ENCODE measurements around the gene BFSP2. TPM values are rescaled to one million over a fixed set of nuclear protein-coding genes. Genes with fewer than 3 reads are reported as not detected.

The BFSP2 gene
- total and polyA plus RNA-seq, 2 experiments from 2014 or later = not detected

- no peaks in the 10 kb centered on the region for H3K9me2 ChIP-seq (replicated peaks; ENCODE audit: insufficient read depth)
- no peaks in the 10 kb centered on the region for H3K9me3 ChIP-seq (ENCODE audit: low read depth)
- no peak for TF ChIP-seq EZH2 (IDR thresholded peaks at IDR 0.05; ENCODE audit: borderline replicate concordance)
- no peak for TF ChIP-seq EZH2phosphoT487 (IDR thresholded peaks at IDR 0.05; ENCODE audit: low read depth, severe bottlenecking, unreplicated experiment)
- no peak for TF ChIP-seq CTCF (IDR thresholded peaks at IDR 0.05; ENCODE audit: poor library complexity)
- H3K27me3 ChIP-seq = peaks cover 3% of the 10 kb centered on the region
- H3K79me2 ChIP-seq = no peaks in the 10 kb centered on the region
- peak; percentile 45 for DNase-seq (ENCODE audit: low spot score)
- H3K36me3 ChIP-seq (replicated peaks; ENCODE audit: insufficient read depth, low read depth) = no peaks in the 10 kb centered on the region
- H2AFZ ChIP-seq = no peak overlapping the region
- H4K20me1 ChIP-seq (ENCODE audit: insufficient read depth, poor library complexity, severe bottlenecking) = no peaks in the 10 kb centered on the region
- peak overlapping the region; percentile 64 for H3K4me2 ChIP-seq
- H3K4me3 ChIP-seq = no peak overlapping the region
- H3K27ac ChIP-seq = peak overlapping the region; percentile 34
- WGBS (ENCODE audit: low lambda C conversion rate, missing lambda C conversion rate) = 80% methylated on average over 26 of the region's 26 CpGs
- peaks cover 5% of the 10 kb centered on the region for H3K4me1 ChIP-seq (ENCODE audit: insufficient read depth)
These were observed 12.6 kb downstream of the BFSP2 start for GRCh38 chr3:133412183-133413132.

- DNase-seq (ENCODE audit: low spot score) = peak; percentile 58
- Histone ChIP-seq H3K27ac (peak overlapping the region; percentile 34), H3K27me3 (peaks cover 3% of the 10 kb centered on the region), H3K4me2 (peak overlapping the region; percentile 64), H3K36me3 (replicated peaks; ENCODE audit: insufficient read depth, low read depth) (no peaks in the 10 kb centered on the region), H3K9me3 (ENCODE audit: low read depth) (no peaks in the 10 kb centered on the region), H3K9me2 (replicated peaks; ENCODE audit: insufficient read depth) (no peaks in the 10 kb centered on the region), H2AFZ (peak overlapping the region; percentile 25), H3K4me3 (no peak overlapping the region), H3K79me2 (no peaks in the 10 kb centered on the region), H4K20me1 (ENCODE audit: insufficient read depth, poor library complexity, severe bottlenecking) (no peaks in the 10 kb centered on the region), H3K4me1 (ENCODE audit: insufficient read depth) (peaks cover 5% of the 10 kb centered on the region)
- WGBS (ENCODE audit: low lambda C conversion rate, missing lambda C conversion rate) = 30% methylated on average over 16 of the region's 17 CpGs
- no peak for TF ChIP-seq EZH2 (IDR thresholded peaks at IDR 0.05; ENCODE audit: borderline replicate concordance)
- no peak for TF ChIP-seq CTCF (IDR thresholded peaks at IDR 0.05; ENCODE audit: poor library complexity)
These were observed 13.5 kb downstream of the BFSP2 start for GRCh38 chr3:133413161-133414020.

GRCh38 chr3:133414021-133414392, 14.2 kb downstream of the BFSP2 start:
- H3K79me2 ChIP-seq = no peaks in the 10 kb centered on the region
- peaks cover 3% of the 10 kb centered on the region for H3K27me3 ChIP-seq
- H3K4me1 ChIP-seq (ENCODE audit: insufficient read depth) = peaks cover 5% of the 10 kb centered on the region
- no peak overlapping the region for H3K27ac ChIP-seq
- H3K9me3 ChIP-seq (ENCODE audit: low read depth) = no peaks in the 10 kb centered on the region
- peak overlapping the region; percentile 64 for H3K4me2 ChIP-seq
- no peaks in the 10 kb centered on the region for H3K36me3 ChIP-seq (replicated peaks; ENCODE audit: insufficient read depth, low read depth)
- no peaks in the 10 kb centered on the region for H3K9me2 ChIP-seq (replicated peaks; ENCODE audit: insufficient read depth)
- DNase-seq (ENCODE audit: low spot score) = no peak
- no peak for TF ChIP-seq EZH2phosphoT487 (IDR thresholded peaks at IDR 0.05; ENCODE audit: low read depth, severe bottlenecking, unreplicated experiment)
- no peak for TF ChIP-seq CTCF (IDR thresholded peaks at IDR 0.05; ENCODE audit: poor library complexity)
- no peak for TF ChIP-seq EZH2 (IDR thresholded peaks at IDR 0.05; ENCODE audit: borderline replicate concordance)
- no CpG with 5 or more reads among the region's 4 CpGs for WGBS (ENCODE audit: low lambda C conversion rate, missing lambda C conversion rate)
- no peak overlapping the region for H2AFZ ChIP-seq
- H3K4me3 ChIP-seq = no peak overlapping the region
- H4K20me1 ChIP-seq (ENCODE audit: insufficient read depth, poor library complexity, severe bottlenecking) = no peaks in the 10 kb centered on the region
